Measurements from ENCODE around the gene TTC12. TPM values are rescaled to one million over a fixed set of nuclear protein-coding genes. Genes with fewer than 3 reads are reported as not detected.

TTC12 gene
- total and polyA plus RNA-seq, 2 of the 8 experiments (the other 6 are each of a cell fraction or from before 2014, with no cell fraction given): 4.7 to 9.0 TPM

DNA sequence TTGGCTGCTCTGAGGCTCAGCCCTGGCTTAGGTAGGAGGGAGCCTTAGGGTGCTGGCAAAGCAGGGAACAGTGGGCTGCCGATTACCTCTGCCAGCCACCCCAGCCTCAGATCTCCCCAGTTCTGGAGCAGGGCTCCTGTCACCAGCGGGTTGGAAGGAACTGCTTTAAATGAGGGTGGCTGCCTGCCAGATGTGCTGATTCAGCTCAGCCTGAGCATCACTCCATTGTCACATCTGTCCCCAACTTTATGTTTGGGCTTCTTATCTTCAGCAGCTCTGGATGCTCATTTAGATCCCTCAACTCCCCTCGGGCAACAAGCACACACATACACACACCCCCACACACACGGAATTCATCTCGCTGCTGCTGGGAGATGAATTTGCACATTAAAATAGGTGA is 56.3 kb downstream of the TTC12 start:
- WGBS, 2 experiments (ENCODE audit: extremely low coverage in 1 of 2, insufficient coverage in 1 of 2, insufficient read length in 1 of 2, insufficient replicate concordance in 2 of 2, low coverage in 1 of 2, low lambda C conversion rate in 2 of 2, missing lambda C conversion rate in 1 of 2): 80% methylated on average over 5 of the region's 5 CpGs; no CpG with 5 or more reads in 1 of the 2 experiments
- TF ChIP-seq EP300 (IDR thresholded peaks at IDR 0.05; ENCODE audit: borderline replicate concordance in 1 of 2, low read depth in 2 of 2, low read length in 2 of 2): no peak
- TF ChIP-seq SP4 (IDR thresholded peaks at IDR 0.05; ENCODE audit: low read length): no peak
- TF ChIP-seq CREB1 (IDR thresholded peaks at IDR 0.05): no peak
- TF ChIP-seq, protein P1, sequence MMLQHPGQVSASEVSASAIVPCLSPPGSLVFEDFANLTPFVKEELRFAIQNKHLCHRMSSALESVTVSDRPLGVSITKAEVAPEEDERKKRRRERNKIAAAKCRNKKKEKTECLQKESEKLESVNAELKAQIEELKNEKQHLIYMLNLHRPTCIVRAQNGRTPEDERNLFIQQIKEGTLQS (IDR thresholded peaks at IDR 0.05; ENCODE audit: insufficient read depth, low read depth, low read length): no peak
- no peak for TF ChIP-seq EZH2 (IDR thresholded peaks at IDR 0.05; ENCODE audit: low read depth, low read length, severe bottlenecking)
- no peak for TF ChIP-seq CHD2 (IDR thresholded peaks at IDR 0.05; ENCODE audit: low read length)
- TF ChIP-seq, protein P2, sequence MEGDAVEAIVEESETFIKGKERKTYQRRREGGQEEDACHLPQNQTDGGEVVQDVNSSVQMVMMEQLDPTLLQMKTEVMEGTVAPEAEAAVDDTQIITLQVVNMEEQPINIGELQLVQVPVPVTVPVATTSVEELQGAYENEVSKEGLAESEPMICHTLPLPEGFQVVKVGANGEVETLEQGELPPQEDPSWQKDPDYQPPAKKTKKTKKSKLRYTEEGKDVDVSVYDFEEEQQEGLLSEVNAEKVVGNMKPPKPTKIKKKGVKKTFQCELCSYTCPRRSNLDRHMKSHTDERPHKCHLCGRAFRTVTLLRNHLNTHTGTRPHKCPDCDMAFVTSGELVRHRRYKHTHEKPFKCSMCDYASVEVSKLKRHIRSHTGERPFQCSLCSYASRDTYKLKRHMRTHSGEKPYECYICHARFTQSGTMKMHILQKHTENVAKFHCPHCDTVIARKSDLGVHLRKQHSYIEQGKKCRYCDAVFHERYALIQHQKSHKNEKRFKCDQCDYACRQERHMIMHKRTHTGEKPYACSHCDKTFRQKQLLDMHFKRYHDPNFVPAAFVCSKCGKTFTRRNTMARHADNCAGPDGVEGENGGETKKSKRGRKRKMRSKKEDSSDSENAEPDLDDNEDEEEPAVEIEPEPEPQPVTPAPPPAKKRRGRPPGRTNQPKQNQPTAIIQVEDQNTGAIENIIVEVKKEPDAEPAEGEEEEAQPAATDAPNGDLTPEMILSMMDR (IDR thresholded peaks at IDR 0.05; ENCODE audit: control extremely low read depth in 1 of 3, insufficient read depth in 1 of 3, low read depth in 1 of 3, low read length in 3 of 3): no peak
- TF ChIP-seq, protein P3, sequence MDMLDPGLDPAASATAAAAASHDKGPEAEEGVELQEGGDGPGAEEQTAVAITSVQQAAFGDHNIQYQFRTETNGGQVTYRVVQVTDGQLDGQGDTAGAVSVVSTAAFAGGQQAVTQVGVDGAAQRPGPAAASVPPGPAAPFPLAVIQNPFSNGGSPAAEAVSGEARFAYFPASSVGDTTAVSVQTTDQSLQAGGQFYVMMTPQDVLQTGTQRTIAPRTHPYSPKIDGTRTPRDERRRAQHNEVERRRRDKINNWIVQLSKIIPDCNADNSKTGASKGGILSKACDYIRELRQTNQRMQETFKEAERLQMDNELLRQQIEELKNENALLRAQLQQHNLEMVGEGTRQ (IDR thresholded peaks at IDR 0.05; ENCODE audit: low read length): no peak
- no peak for TF ChIP-seq NRF1 (IDR thresholded peaks at IDR 0.05; ENCODE audit: low read depth, low read length)

More for the DNA sequence above, 56.3 kb downstream of the TTC12 start:
- H3K4me1 ChIP-seq (replicated peaks in 1 of 4; ENCODE audit: control insufficient read depth in 3 of 4, insufficient read depth in 4 of 4, low read length in 3 of 4): peaks cover 0 to 3% (median 0%) of the 10 kb centered on the region in 4 experiments; a peak in 1 of 7 replicates
- H4K5ac ChIP-seq (ENCODE audit: insufficient read length, low read depth, low read length): no peak overlapping the region
- H3K4me2 ChIP-seq (ENCODE audit: insufficient read depth in 1 of 2, low read depth in 2 of 2, low read length in 2 of 2): no peak overlapping the region
- H3K56ac ChIP-seq (replicated peaks; ENCODE audit: insufficient read length, low read depth, low read length): no peak overlapping the region
- no peaks in the 10 kb centered on the region for H3K9me3 ChIP-seq (ENCODE audit: insufficient read depth in 2 of 2, low read depth in 1 of 2, low read length in 1 of 2)
- no peak overlapping the region for H4K8ac ChIP-seq (ENCODE audit: extremely low read depth, insufficient read depth, low read length)
- H4K91ac ChIP-seq (replicated peaks; ENCODE audit: insufficient read length, low read length): no peak overlapping the region
- H3K14ac ChIP-seq (ENCODE audit: insufficient read length): no peak overlapping the region
- DNase-seq (ENCODE audit: low read depth in 1 of 2, low spot score in 2 of 2): no peak
- H3K4ac ChIP-seq (replicated peaks; ENCODE audit: insufficient read length, low read depth, low read length): no peak overlapping the region
- H3K27ac ChIP-seq (ENCODE audit: low read depth, low read length): no peak overlapping the region
- H3K18ac ChIP-seq (ENCODE audit: extremely low read depth, low read length): no peak overlapping the region
- no peak overlapping the region for H2AFZ ChIP-seq (ENCODE audit: low read length)
- H2BK120ac ChIP-seq (replicated peaks; ENCODE audit: low read depth, low read length): no peak overlapping the region
- no peak for FAIRE-seq
- no peaks in the 10 kb centered on the region; the same call in 1 of the 2 replicates for H3K23me2 ChIP-seq (ENCODE audit: low read depth, low read length)
- H3K36me3 ChIP-seq (ENCODE audit: control insufficient read depth in 2 of 4, insufficient read depth in 4 of 4, low read length in 3 of 4): no peaks in the 10 kb centered on the region
- H4K20me1 ChIP-seq (replicated peaks in 1 of 2; ENCODE audit: control insufficient read depth in 1 of 2, insufficient read depth in 2 of 2, low read length in 2 of 2): no peaks in the 10 kb centered on the region
- H2AK5ac ChIP-seq (ENCODE audit: low read depth, low read length): no peak overlapping the region
- H3K9ac ChIP-seq (replicated peaks in 1 of 4; ENCODE audit: extremely low read depth in 1 of 4, low read depth in 3 of 4, low read length in 3 of 4): no peak overlapping the region
- H3K4me3 ChIP-seq (ENCODE audit: extremely low read depth in 1 of 4, insufficient read depth in 2 of 4, low read depth in 3 of 4, low read length in 4 of 4): no peak overlapping the region
- no peaks in the 10 kb centered on the region for H3K79me2 ChIP-seq (ENCODE audit: control insufficient read depth in 1 of 2, insufficient read depth in 2 of 2, low read length in 2 of 2)
- no peak overlapping the region for H3K23ac ChIP-seq (ENCODE audit: insufficient read length)
- no peak overlapping the region for H2BK15ac ChIP-seq (ENCODE audit: low read length)
- CTCF ChIA-PET (ENCODE audit: partially characterized antibody): interaction anchor here (0.7 to 1.4 kb wide), 2 partner anchors 45 to 360 kb away, joined by 3 to 5 read pairs; no protein-coding TSS in a partner anchor
- no peaks in the 10 kb centered on the region for H3K27me3 ChIP-seq (replicated peaks in 1 of 4; ENCODE audit: control insufficient read depth in 3 of 4, extremely low read depth in 1 of 4, insufficient read depth in 3 of 4, low read length in 3 of 4)
- POLR2A ChIA-PET (ENCODE audit: partially characterized antibody): no interaction called here
- H2BK5ac ChIP-seq (ENCODE audit: low read depth, low read length): no peak overlapping the region
- H3K79me1 ChIP-seq (ENCODE audit: low read depth, low read length): no peaks in the 10 kb centered on the region
- no peak overlapping the region for H2BK12ac ChIP-seq (ENCODE audit: low read depth, low read length)
- no peak overlapping the region for H2BK20ac ChIP-seq (ENCODE audit: low read length)
